GM23338 (cell line): Measurements from ENCODE around the gene ERC2. TPM values are rescaled to one million over a fixed set of nuclear protein-coding genes. Genes with fewer than 3 reads are reported as not detected.

ENCODE experiments used
- ATAC-seq: fragments of 200-7000 bp; cut with Tn5 transposase; 3 replicates; pipeline ENCODE4 v1.9.1; 2020
- DNase-seq: peaks from one replicate; pipeline ENCODE4 v3.0.0-alpha.2; 2015; ENCODE audit warnings: low spot score
- H2AFZ ChIP-seq: fragments of 200-600 bp; sonication (generic); 2 replicates; pipeline ENCODE4 v1.8.0; 2016; ENCODE audit warnings: antibody characterized with exemption, mild to moderate bottlenecking, moderate library complexity
- H3F3A ChIP-seq: fragments of 200-600 bp; sonication (generic); replicated peaks from 2 replicates; pipeline ENCODE4 v1.8.0; 2017; ENCODE audit warnings: antibody characterized with exemption, mixed run types, low read depth
- H3K27ac ChIP-seq: fragments of 200-600 bp; sonication (generic); 2 replicates; pipeline ENCODE4 v1.6.1; 2016; ENCODE audit warnings: low read depth
- H3K27me3 ChIP-seq: fragments of 200-600 bp; sonication (generic); 2 replicates; pipeline ENCODE4 v1.8.0; 2016; ENCODE audit warnings: mild to moderate bottlenecking, mixed run types, moderate library complexity; ENCODE audit not compliant: insufficient read depth
- H3K36me3 ChIP-seq: fragments of 200-600 bp; sonication (generic); 2 replicates; pipeline ENCODE4 v1.8.0; 2016; ENCODE audit warnings: mild to moderate bottlenecking; ENCODE audit not compliant: insufficient read depth
- H3K4me1 ChIP-seq: fragments of 200-600 bp; sonication (generic); 2 replicates; pipeline ENCODE4 v1.8.0; 2016; ENCODE audit warnings: mild to moderate bottlenecking, moderate library complexity; ENCODE audit not compliant: insufficient read depth
- H3K4me2 ChIP-seq: fragments of 200-600 bp; sonication (generic); 2 replicates; pipeline ENCODE4 v1.7.1; 2017; ENCODE audit warnings: mixed run types
- H3K4me3 ChIP-seq: fragments of 200-600 bp; sonication (generic); 2 replicates; pipeline ENCODE4 v1.6.1; 2016; ENCODE audit warnings: mixed run types
- H3K79me2 ChIP-seq: fragments of 200-600 bp; sonication (generic); replicated peaks from 2 replicates; pipeline ENCODE4 v1.8.0; 2017; ENCODE audit warnings: mild to moderate bottlenecking; ENCODE audit not compliant: insufficient read depth
- H3K9me2 ChIP-seq: fragments of 200-600 bp; sonication (generic); 2 replicates; pipeline ENCODE4 v1.8.0; 2017; ENCODE audit not compliant: insufficient read depth
- H4K20me1 ChIP-seq: fragments of 200-600 bp; sonication (generic); replicated peaks from 2 replicates; pipeline ENCODE4 v1.8.0; 2017; ENCODE audit warnings: mild to moderate bottlenecking; ENCODE audit not compliant: insufficient read depth
- H3K27ac Mint-ChIP-seq: 2 replicates; pipeline ENCODE4 v1.8.0; 2020; ENCODE audit warnings: inconsistent platforms, mild to moderate bottlenecking, moderate library complexity, mixed read lengths
- H3K27me3 Mint-ChIP-seq: 3 replicates; pipeline ENCODE4 v1.8.0; 2022; ENCODE audit warnings: low read depth, mild to moderate bottlenecking, moderate library complexity, mixed read lengths, inconsistent platforms; ENCODE audit not compliant: insufficient read depth, poor library complexity
- H3K36me3 Mint-ChIP-seq: 3 replicates; pipeline ENCODE4 v1.8.0; 2021; ENCODE audit warnings: low read depth, mild to moderate bottlenecking, inconsistent platforms, moderate library complexity, mixed read lengths
- H3K4me1 Mint-ChIP-seq: 3 replicates; pipeline ENCODE4 v1.8.0; 2020; ENCODE audit warnings: mild to moderate bottlenecking, inconsistent platforms, mixed read lengths
- H3K4me3 Mint-ChIP-seq: 3 replicates; pipeline ENCODE4 v1.8.0; 2021; ENCODE audit warnings: moderate library complexity, mild to moderate bottlenecking, inconsistent platforms, mixed read lengths
- H3K9me3 Mint-ChIP-seq: 3 replicates; pipeline ENCODE4 v1.8.0; 2020; ENCODE audit warnings: moderate library complexity, mild to moderate bottlenecking, inconsistent platforms, mixed read lengths
- NANOG ChIP-seq: IDR thresholded peaks from 2 replicates; pipeline ENCODE4 v1.6.1; 2016; ENCODE audit warnings: antibody characterized with exemption, borderline replicate concordance
- REST ChIP-seq: IDR thresholded peaks from one replicate; pipeline ENCODE4 v1.6.1; 2018; ENCODE audit warnings: antibody characterized with exemption; ENCODE audit not compliant: unreplicated experiment
- ZNF462 ChIP-seq: fragments of 250-450 bp; sonication (Bioruptor Pico); IDR thresholded peaks from 2 replicates; pipeline ENCODE4 v1.5.0; 2020; ENCODE audit warnings: mild to moderate bottlenecking, moderate library complexity
- polyA plus RNA-seq: library from polyadenylated mRNA; unstranded; fragments of >200 nt; fragmentation: Nextera tagmentation; extraction: Ambion mirVana; gene quantifications from 2 replicates; pipeline ENCODE4 v1.2.1, GENCODE V29; 2016
- total RNA-seq: library from RNA; depleted of rRNA; stranded (reverse); fragments of >200 nt; shearing (Covaris generic); gene quantifications from 2 replicates; pipeline ENCODE4 v1.2.3, GENCODE V29; 2014

ERC2 gene
- total and polyA plus RNA-seq, 2 experiments from 2014 or later = 11.8 to 13.7 TPM

- TF ChIP-seq ZNF462 (no peak), REST (no peak)
Measured at GRCh38 chr3:55543181-55543614, 925.1 kb downstream of the ERC2 start (continued).

GRCh38 chr3:55541456-55541855 lies 926.8 kb downstream of the ERC2 start:
- no peaks in the 10 kb centered on the region for H3K27me3 ChIP-seq
- no peak overlapping the region for H3K4me3 ChIP-seq
- H3K36me3 Mint-ChIP-seq = no peaks in the 10 kb centered on the region
- H3K9me2 ChIP-seq = peaks cover 23% of the 10 kb centered on the region
- no peaks in the 10 kb centered on the region for H3K36me3 ChIP-seq
- H3K4me3 Mint-ChIP-seq = no peak overlapping the region
- no peak for ATAC-seq
- no peak overlapping the region for H3K27ac Mint-ChIP-seq
- H3K79me2 ChIP-seq = no peaks in the 10 kb centered on the region
- H3K4me1 ChIP-seq = peaks cover 18% of the 10 kb centered on the region
- no peak overlapping the region for H3K4me2 ChIP-seq
- H2AFZ ChIP-seq = no peak overlapping the region
- H3K9me3 Mint-ChIP-seq = no peaks in the 10 kb centered on the region
- H3K4me1 Mint-ChIP-seq = peaks cover 32% of the 10 kb centered on the region
- H3F3A ChIP-seq = no peaks in the 10 kb centered on the region
- no peak overlapping the region for H3K27ac ChIP-seq
- no peaks in the 10 kb centered on the region for H4K20me1 ChIP-seq
- no peak for DNase-seq
- no peaks in the 10 kb centered on the region for H3K27me3 Mint-ChIP-seq
- no peak for TF ChIP-seq NANOG
- no peak; the same call in 1 of the 2 replicates for TF ChIP-seq ZNF462
